Raji (cell line): ENCODE measurements around the gene HBA1.

Experiments
- POLR2A ChIP-seq: IDR thresholded peaks from 2 replicates; pipeline ENCODE4 v1.6.1; 2011; ENCODE audit warnings: low read depth, low read length, control low read depth; ENCODE audit not compliant: insufficient read depth

Gene HBA1

GRCh38 chr16:192686-193085 lies 16.2 kb downstream of the HBA1 start:
- TF ChIP-seq POLR2A = no peak

GRCh38 chr16:193441-193840 lies 17.0 kb downstream of the HBA1 start:
- no peak for TF ChIP-seq POLR2A

- TF ChIP-seq POLR2A = no peak
These were observed 18.0 kb downstream of the HBA1 start for GRCh38 chr16:194516-194915.

- no peak for TF ChIP-seq POLR2A
These were observed 23.9 kb downstream of the HBA1 start for GRCh38 chr16:200388-200787.

GRCh38 chr16:203246-203645 lies 26.8 kb downstream of the HBA1 start:
- no peak for TF ChIP-seq POLR2A

- no peak for TF ChIP-seq POLR2A
These were observed 36.5 kb downstream of the HBA1 start for GRCh38 chr16:212999-213398.

- no peak for TF ChIP-seq POLR2A
These were observed 43.5 kb downstream of the HBA1 start for GRCh38 chr16:220021-220420.
